Astrocyte (in vitro differentiated cells and primary cell): ENCODE results near the gene GRIP1.

ENCODE experiments used
- EZH2 ChIP-seq: IDR thresholded peaks from 2 replicates; pipeline ENCODE4 v1.6.1; 2012; ENCODE audit warnings: mild to moderate bottlenecking, low read length, inconsistent platforms; ENCODE audit not compliant: insufficient read depth
- TF ChIP-seq, protein P1 (sequence below): IDR thresholded peaks from 2 replicates; pipeline ENCODE4 v1.5.1; 2011; ENCODE audit warnings: low read depth, mild to moderate bottlenecking, inconsistent platforms, low read length, moderate library complexity; ENCODE audit not compliant: insufficient read depth

DNA sequence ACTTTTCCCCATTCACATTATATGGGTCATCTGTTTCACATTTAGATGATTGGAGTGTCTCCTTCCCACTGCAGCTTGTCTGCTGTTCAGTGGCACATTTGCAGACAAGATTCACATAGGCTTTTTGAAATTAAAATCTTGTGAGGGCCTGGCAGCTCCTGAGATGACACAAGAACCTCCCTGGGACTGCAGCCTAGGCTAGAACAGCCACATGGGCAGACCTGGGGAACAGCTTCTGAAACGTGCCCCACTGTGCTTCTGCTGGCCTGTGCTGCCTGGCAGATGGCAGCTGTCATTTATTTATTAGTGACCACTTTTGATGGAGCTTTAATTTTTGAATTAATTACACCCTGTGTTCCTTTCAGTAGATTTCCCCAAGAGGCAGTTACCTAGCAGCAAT lies 137.4 kb downstream of the GRIP1 start:
- TF ChIP-seq, protein P1, sequence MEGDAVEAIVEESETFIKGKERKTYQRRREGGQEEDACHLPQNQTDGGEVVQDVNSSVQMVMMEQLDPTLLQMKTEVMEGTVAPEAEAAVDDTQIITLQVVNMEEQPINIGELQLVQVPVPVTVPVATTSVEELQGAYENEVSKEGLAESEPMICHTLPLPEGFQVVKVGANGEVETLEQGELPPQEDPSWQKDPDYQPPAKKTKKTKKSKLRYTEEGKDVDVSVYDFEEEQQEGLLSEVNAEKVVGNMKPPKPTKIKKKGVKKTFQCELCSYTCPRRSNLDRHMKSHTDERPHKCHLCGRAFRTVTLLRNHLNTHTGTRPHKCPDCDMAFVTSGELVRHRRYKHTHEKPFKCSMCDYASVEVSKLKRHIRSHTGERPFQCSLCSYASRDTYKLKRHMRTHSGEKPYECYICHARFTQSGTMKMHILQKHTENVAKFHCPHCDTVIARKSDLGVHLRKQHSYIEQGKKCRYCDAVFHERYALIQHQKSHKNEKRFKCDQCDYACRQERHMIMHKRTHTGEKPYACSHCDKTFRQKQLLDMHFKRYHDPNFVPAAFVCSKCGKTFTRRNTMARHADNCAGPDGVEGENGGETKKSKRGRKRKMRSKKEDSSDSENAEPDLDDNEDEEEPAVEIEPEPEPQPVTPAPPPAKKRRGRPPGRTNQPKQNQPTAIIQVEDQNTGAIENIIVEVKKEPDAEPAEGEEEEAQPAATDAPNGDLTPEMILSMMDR = no peak
- no peak for TF ChIP-seq EZH2
